HG02973 (cell line): ENCODE measurements around the gene RASA4.
"Not testable (repeated sequence)": the region's sequence is repeated elsewhere in the genome, so short reads cannot be mapped to it uniquely, and the experiment has no call there.

ENCODE experiments used
- ATAC-seq: cut with Tn5 transposase; IDR thresholded peaks from one replicate; pipeline ENCODE4 v1.9.1; 2021; ENCODE audit warnings: moderate library complexity; ENCODE audit not compliant: unreplicated experiment

The RASA4 gene

GRCh38 chr7:102544372-102544771, 72.2 kb downstream of the RASA4 start:
- ATAC-seq, result not testable (repeated sequence)

- ATAC-seq, result not testable (repeated sequence)
These were observed 73.0 kb downstream of the RASA4 start, which contains the start of gene UPK3BL2 for GRCh38 chr7:102543596-102543995. Gene UPK3BL2 (minus strand): TSS chr7:102543696. CDS start chr7:102543636, 60 bp downstream.

GRCh38 chr7:102542771-102543170, 73.8 kb downstream of the RASA4 start:
- not testable (repeated sequence) for ATAC-seq

- ATAC-seq, result not testable (repeated sequence)
These were observed 74.5 kb downstream of the RASA4 start for GRCh38 chr7:102542083-102542482.

GRCh38 chr7:102540604-102541003, 76.0 kb downstream of the RASA4 start:
- not testable (repeated sequence) for ATAC-seq

GRCh38 chr7:102535062-102535615, 81.4 kb downstream of the RASA4 start:
- ATAC-seq, result not testable (repeated sequence)

GRCh38 chr7:102532127-102532526, 84.4 kb downstream of the RASA4 start:
- ATAC-seq, result not testable (repeated sequence)

GRCh38 chr7:102531583-102531982, 85.0 kb downstream of the RASA4 start:
- not testable (repeated sequence) for ATAC-seq

- not testable (repeated sequence) for ATAC-seq
These were observed 88.4 kb downstream of the RASA4 start for GRCh38 chr7:102527822-102528793.

GRCh38 chr7:102527182-102527581, 89.4 kb downstream of the RASA4 start:
- ATAC-seq, result not testable (repeated sequence)

- ATAC-seq, result not testable (repeated sequence)
These were observed 91.8 kb downstream of the RASA4 start for GRCh38 chr7:102524803-102525202.
